GDM1 (cell line): Measurements from ENCODE around the gene AIMP2.
"Not testable (repeated sequence)": the region's sequence is repeated elsewhere in the genome, so short reads cannot be mapped to it uniquely, and the experiment has no call there.

Experiments
- DNase-seq: peaks from one replicate; lab custom pipeline; 2025; lab: John Stamatoyannopoulos, UW

AIMP2 gene

DNA sequence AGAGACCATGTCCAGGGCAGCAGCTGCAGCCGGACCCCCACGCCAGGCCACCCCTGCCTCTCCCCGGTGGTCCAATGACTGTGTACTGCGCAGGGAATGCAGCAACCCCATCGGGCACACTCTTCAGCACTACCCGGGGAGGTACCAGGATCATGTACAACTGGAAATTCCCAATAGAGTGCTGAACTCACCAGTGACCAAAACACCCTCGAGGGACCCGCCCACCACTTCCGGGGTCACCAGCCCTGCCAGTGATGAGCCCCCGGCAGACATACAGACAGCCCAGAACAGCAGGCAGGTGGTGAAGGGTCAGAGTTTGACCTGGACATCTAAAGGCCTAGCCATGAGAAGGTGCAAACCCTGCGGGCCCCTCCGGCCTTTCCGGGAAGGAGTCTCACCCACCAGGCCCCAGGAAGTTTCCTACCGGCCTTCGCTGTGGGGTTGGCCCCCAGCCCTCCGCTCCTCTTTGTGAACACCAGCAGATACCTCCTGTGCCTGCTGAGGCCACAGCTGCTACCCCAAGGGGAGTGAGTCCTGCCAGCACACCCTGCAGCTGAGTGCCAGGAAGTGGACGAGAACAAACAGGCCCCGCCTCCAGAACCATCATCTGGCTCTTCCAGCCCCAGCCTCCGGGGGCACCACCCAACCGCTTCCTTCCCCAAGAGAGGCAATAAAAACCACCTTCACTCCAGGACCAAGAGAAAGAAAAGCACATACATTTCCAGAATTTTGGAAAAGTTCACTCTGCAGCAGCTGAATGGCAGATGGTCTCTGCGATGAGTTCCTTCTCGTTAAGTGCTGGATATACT is 17.1 kb downstream of the AIMP2 start:
- DNase-seq, result peak; percentile 14

DNA sequence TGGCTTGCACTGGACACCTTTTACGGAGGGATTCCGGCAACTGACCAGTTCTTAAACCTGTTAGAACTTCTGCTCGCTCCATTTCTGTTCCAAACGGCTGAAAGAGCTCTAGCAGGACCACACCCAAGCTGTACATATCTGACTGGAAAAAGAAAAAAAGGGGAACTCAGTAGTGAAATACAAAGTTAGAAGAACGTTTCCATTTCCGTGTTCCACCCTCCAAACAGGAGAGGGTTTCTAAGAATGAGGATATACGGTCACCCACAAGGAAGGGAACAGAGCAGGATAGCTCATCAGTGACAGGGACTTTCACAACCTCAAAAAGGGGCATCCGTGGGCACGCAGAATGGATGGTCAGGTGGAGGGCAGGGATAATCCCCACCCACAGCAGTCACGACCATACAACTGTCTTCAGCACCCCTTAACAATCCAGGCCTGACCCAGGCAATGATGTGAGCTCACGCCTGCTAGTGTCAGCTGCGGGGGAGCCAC is 17.8 kb downstream of the AIMP2 start:
- no peak for DNase-seq

DNA sequence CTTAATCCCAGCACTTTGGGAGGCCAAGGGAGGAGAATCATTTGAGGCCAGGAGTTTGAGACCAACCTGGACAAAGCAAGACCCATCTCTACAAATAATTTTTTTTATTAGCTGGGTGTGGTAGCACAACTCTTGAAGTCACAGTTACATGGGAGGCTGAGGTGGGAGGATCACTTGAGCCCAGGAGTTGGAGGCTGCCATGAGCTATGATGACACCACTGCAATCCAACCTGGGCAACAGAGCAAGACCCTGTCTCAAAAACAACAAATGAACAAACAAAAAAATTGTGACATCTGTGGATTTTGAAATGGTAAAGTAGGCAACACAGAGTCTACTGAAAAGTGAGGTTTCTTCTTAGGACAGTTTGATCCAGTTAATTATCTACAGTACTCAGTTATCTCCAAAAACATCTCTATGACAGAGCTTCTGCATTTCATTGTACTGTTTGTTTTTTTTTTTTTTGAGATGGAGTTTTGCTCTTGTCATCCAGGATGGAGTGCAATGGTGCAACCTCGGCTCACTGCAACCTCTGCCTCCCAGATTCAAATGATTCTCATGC is 18.8 kb downstream of the AIMP2 start:
- DNase-seq, result no peak

DNA sequence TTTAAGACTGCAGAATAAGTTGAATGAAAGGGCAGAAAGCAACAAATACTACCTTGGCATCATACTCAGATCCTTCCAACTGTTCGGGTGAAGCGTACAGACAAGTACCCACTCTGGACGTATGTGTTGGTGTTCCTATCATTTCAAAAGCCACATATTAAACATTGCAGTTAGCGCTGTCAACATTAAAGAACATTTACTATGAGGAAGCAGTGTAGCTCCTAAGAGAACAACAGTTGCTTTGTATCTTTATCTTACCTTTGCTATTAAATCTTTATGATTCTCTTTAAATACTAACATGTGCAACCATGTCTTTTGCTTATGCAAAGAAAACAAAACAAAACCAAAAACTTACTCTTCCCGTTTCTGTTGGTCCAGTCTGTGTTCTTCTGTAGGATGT is 19.5 kb downstream of the AIMP2 start:
- no peak for DNase-seq

DNA sequence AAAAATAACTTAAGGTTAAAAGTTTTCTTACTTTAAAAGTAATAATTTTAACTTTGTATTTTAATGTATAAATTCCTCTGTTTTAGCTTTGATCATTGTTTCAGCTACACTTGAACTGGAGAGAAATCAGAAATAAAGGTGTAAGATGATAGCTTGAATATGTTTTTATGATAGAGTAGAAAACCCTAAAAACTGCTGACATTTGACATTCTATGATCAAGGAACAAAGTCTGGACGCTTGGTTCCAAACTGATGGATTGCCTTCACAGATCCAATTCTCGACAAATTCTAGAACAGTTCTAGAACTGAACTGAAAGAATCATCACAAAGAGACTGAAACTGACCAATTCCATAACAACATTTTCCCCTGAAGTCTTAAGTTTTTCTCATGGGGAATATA is 21.9 kb downstream of the AIMP2 start, which contains the start of gene ANKRD61:
TSS of gene ANKRD61 (plus strand) at position 389 of the 400 bp plus-strand sequence. CDS start at position 389, 0 bp downstream.
- DNase-seq, result no peak

DNA sequence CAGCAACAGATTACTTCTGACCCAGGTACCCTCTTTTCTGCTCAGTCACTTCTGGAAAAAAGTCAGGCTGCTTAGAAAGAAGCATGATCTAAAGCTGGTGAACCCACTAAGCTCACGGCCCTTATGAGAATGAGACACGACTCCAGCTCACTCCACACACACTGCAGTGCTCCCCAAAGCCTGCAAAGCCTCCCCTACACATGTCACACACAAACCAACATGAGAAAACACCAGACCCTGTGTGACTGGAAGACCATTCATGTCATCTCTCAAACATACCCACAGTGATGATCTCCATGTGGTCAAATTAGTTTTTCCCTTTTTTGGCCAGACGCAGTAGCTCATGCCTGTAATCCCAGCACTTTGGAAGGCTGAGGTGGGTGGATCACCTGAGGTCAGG is 22.5 kb downstream of the AIMP2 start:
- DNase-seq, result no peak

DNA sequence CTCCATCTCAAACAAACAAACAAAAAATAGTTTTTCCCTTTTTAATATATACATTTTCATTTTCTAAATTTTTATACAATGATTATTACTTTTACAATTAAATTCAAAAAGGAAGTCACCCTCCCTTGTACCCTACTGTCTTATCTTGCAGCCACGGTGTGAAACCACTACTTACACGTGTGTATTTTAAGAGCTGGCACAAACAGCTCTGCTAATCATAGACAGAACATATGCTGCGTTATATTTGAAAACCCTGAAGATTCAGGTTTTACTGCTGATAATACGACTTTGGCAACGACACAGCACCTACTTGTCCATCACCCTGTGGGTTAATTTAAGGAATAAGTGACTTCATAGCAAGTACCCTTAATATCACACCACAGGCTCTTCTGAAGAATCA is 23.1 kb downstream of the AIMP2 start:
- no peak for DNase-seq

DNA sequence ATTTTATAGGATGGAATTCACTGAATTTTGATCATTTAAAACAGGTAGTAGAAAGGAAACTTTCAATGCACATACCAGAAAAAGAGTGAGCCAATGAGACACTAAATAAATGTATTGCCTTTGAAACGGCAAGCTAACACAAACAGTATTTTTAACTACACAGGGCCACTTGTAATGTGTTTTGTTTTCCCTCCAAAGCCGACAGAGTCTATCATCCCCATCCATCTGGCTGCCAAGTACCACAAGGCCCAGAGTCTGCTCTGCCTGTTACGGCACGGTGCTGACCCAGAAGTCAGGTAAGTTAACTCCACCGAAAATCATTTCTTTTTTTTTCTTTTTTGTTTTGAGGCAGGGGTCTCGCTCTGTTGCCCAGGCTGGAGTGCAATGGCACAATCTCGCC is 23.6 kb downstream of the AIMP2 start:
- DNase-seq, result no peak

DNA sequence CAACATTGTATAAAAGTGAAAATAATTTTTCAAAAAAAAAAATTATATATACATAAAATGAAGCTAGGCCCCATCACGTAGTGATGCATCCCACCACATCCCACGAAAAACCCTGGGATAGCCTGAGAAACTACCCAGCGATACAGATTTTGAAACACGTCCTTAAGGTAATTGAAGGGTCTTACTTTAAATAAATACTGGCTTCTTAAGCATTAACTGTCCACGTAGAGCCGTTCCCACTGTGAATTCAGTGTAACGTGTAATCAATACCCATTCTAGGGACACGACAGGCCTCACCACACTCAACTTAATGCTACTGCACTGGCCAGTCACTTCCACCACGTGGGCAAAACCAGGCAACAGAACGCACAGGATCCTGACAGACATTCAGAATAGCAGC is 26.1 kb downstream of the AIMP2 start:
- DNase-seq, result no peak

DNA sequence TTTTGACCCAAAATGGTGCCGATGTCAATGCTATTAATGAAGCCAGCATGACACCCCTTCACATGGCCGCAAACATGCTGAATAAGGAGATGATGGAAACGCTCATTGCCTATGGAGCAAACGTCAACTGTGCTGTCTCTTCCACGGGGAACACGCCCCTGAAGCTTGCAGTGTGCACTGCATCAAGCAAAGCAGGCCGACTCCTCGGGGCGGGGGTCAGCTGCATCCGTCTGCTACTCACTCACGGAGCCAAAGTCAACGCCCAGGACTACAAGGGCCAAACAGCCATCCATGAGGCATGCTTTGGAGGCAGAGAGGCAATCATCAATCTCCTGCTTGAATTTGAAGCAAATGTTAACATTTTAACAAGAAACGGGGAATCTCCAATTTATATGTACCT is 26.6 kb downstream of the AIMP2 start:
- DNase-seq, result no peak

DNA sequence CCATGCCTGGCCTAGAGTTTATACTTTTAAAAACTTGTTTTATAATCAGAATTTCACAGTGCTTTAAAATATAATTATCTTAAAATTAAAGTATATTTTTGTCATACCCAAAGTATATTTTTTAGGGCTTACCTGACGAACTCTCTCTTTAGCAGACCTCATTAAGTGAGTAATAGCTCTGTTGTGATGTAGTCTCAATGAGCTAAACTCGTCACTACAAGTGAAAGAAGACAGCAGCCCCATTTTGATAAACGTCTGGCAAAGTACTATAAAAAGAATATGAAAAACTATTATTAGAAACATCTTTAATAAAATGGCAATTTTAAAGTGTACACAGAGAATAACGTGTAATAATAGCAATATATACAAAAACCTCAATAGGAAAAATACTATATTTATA is 40.7 kb downstream of the AIMP2 start:
- DNase-seq, result no peak

DNA sequence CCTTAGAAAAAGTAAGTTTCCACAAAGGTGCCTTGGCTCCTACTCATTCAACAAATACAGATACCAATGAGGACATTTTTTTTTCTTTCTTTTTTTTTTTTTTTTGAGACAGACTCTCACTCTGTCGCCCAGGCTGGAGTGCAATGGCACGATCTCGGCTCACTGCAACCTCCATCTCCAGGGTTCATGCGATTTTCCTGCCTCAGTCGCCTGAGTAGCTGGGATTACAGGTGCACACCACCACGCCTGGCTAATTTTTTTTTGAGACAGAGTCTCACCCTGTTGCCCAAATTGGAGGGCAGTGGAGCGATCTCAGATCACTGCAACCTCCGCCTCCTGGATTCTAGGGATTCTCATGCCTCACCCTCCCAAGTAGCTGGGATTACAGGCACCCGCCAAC is 42.1 kb downstream of the AIMP2 start:
- not testable (repeated sequence) for DNase-seq

DNA sequence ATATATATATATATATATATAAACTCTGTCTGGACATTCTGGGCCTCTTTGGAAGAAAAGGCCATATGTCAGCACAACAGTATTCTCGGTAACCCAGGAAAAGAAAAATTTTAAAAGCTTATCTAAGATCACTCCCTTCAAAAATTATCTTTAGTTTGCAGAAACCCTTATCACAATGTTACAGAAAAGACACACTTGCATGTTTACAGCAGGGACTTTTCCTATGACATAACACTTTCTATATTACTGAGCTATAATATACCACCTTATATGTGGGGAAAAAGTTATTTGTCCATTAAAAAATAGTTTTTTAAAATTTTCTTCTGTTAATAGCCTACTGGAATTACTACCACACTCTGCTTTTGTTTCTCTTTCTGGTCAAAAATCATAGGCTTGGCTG is 47.5 kb downstream of the AIMP2 start:
- no peak for DNase-seq

DNA sequence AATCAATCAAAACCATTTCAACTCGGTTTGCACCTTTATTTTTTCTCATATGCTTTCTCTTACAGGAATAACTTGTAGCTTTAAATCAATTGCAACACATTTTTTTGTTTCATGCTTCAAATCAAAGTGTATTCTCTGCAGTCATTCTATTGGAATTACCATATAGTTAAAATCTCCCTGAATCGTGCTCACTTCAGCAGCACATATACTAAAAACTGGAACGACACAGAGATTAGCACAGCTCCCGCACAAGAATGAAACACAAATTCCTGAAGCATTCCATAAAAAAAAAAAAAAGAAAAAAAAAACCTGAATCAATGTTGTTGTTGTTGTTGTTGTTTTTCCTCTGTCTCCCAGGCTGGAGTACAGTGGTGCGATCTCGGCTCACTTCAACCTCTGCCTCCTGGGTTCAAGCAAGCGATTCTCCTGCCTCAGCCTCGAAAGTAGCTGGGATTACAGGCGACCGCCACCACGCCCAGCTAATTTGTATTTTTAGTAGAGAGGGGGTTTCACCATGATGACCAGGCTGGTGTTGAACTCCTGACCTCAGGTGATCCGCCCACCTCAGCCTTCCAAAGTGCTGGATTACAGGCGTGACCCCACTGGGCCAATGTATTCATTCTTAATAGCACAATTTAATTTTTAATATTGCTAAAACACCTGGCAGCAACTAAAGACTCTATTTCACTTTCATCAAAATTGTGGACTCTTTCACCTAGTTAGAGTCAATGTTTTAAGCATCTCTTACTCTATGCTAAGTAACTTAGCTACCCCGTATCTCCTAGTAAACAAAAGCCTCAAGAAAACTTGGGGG is 48.5 kb downstream of the AIMP2 start:
- DNase-seq, result no peak

DNA sequence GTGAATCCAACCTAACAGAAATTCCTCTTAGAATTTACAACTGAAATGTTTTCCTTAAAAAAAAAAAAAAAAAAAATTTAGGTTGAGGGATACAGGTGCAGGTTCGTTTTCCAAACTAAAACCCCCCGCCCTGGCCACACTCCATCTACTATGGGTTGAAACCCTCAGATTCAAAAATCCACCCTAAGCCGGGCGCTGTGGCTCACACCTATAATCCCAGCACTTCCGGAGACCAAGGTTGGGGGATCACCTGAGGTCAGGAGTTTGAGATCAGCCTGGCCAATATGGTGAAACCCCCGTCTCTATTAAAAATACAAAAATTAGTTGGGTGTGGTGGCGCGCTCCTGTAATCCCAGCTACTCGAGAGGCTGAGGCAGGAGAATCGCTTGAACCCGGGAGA is 50.9 kb downstream of the AIMP2 start:
- DNase-seq, result not testable (repeated sequence)

DNA sequence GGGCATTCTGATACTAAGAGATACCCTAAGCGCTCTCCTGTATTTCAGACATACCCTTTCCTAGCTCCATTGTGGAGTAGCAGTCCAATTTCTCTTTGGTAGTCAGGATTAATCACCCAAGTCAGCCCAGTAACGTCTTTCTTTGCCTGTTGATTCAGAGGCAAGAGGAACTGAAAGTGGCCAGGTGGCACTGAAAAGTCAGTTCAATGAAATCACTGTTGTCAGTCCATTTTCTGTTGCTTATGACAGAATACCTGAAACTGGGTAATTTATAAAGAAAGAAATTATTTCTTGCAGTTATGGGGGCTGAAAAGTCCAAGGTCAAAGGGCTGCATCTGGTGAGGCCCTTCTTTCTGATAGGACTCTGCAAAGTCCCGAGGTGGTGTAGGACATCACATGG is 62.3 kb downstream of the AIMP2 start:
- no peak for DNase-seq
